SH-SY5Y (cell line): ENCODE results near the gene DAB1.

Experiments
- GATA2 ChIP-seq: IDR thresholded peaks from 2 replicates; pipeline ENCODE4 v1.6.1; 2011; ENCODE audit warnings: mild to moderate bottlenecking, low read depth, low read length
- GATA3 ChIP-seq: IDR thresholded peaks from 2 replicates; pipeline ENCODE4 v1.6.1; 2011; ENCODE audit warnings: low read depth, mild to moderate bottlenecking, low read length, moderate library complexity

- TF ChIP-seq GATA2 = no peak
- TF ChIP-seq GATA3 = no peak
These were observed 42.9 kb downstream of the DAB1 start for GRCh38 chr1:57380923-57381322.
